Lower leg skin (tissue), 3 donors: ENCODE measurements around the gene CCS.

Source experiments
- POLR2A ChIP-seq, 2 donors: fragments of 450-650 bp; IDR thresholded peaks; one replicate each; pipeline ENCODE4 v1.6.1; 2016 to 2017; ENCODE audit warnings: antibody characterized with exemption in 2 of 2, mild to moderate bottlenecking in 1 of 2, moderate library complexity in 1 of 2
- TF ChIP-seq, protein P1 (sequence below), 3 donors: fragments of 450-650 bp; IDR thresholded peaks; one replicate each; pipeline ENCODE4 v1.5.1; 2016; ENCODE audit warnings: antibody characterized with exemption in 3 of 3, mild to moderate bottlenecking in 3 of 3, moderate library complexity in 2 of 3

GRCh38 chr11:66641834-66642233 lies 48.8 kb downstream of the CCS start:
- no peak for TF ChIP-seq POLR2A (IDR thresholded peaks at IDR 0.05)
- TF ChIP-seq, protein P1, sequence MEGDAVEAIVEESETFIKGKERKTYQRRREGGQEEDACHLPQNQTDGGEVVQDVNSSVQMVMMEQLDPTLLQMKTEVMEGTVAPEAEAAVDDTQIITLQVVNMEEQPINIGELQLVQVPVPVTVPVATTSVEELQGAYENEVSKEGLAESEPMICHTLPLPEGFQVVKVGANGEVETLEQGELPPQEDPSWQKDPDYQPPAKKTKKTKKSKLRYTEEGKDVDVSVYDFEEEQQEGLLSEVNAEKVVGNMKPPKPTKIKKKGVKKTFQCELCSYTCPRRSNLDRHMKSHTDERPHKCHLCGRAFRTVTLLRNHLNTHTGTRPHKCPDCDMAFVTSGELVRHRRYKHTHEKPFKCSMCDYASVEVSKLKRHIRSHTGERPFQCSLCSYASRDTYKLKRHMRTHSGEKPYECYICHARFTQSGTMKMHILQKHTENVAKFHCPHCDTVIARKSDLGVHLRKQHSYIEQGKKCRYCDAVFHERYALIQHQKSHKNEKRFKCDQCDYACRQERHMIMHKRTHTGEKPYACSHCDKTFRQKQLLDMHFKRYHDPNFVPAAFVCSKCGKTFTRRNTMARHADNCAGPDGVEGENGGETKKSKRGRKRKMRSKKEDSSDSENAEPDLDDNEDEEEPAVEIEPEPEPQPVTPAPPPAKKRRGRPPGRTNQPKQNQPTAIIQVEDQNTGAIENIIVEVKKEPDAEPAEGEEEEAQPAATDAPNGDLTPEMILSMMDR (IDR thresholded peaks at IDR 0.05), result no peak
